CD4-positive, alpha-beta T cell treated with Interleukin-4 for 4 hours (primary cell): ENCODE data around the gene NAA80.

Source experiments
- DNase-seq: peaks from one replicate; pipeline ENCODE4 v3.0.0-alpha.2; 2020

Gene NAA80

GRCh38 chr3:50327943-50328691, 28.9 kb upstream of the NAA80 start, which contains the start of gene TUSC2:
TSS of gene TUSC2 (minus strand) at chr3:50328223. CDS start at chr3:50328099, 124 bp downstream.
- peak; percentile 93 for DNase-seq

DNA sequence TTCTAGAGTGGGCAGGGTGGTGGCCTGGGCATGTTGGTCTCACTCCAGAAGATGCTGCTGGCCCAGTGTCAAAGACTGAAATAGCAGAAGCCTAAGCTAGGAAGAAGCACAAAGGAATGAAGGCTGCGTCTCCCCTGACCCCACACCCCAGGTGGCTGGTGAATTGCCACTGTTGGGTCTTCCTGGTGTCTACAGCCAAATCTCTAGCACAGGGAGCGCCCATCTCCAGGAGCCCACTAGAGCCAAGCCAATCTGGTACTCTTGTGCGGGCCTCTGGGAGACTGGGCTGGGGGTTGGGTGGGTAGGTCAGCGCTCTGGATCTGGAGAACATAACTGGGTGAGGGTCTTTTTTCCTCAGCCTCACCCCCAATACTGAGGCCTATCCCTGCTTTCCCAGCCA, 27.9 kb upstream of the NAA80 start:
- DNase-seq, result no peak

DNA sequence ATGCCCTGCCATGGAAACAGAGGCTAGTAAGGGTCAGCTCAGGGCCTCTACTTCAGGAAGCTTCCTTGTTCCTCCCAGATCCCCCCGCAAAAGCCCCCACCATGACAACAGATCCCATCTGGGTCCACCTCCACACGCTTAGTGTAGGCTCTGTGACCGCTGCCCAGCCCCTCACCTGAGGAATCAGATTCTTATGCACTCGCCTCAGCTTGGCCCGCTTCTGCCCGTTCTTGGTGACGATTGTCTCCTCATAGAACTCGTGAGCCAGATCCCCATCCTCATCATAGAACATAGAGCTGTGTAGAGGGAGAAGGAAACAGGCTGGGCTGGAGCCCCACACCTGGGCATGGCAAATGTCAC, 27.0 kb upstream of the NAA80 start:
- DNase-seq, result no peak

GRCh38 chr3:50325497-50326181, 26.4 kb upstream of the NAA80 start:
- no peak for DNase-seq

- DNase-seq, result no peak
These were observed 25.9 kb upstream of the NAA80 start for GRCh38 chr3:50325113-50325480.

DNA sequence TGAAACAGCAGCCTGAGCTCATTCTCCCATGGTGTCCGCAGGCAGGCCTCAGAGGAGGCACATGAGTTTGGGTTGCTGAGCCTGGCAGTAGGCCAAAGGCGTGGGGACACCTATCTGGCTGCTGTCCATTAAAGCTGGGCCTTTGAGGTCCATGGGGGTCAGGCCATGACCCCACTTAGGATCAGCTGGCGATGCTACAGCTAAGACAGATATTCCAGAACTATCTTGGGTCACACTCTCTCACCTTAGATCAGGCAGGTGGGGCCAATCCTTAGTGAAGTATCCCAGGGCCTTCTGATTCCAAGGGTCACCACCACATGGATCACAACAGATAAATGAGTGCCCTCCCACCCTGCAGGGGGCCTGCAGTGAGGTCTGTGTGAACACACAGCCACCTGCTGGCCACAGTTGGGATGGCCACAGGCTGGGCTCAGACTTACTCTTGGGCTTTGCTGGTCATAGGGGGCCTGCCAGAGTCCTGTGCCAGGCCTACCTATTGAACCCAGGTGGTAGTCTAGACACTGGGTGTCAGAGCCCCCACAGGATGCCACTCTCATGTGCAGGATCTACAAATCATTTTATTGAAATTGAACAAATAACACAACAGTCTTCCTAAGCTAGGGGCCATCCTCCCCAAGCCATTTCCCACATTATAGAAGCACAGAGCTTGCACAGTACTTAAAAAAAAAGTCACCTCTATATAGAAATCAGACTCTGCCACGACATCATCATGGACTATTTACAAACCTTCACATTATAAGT, 25.3 kb upstream of the NAA80 start:
- DNase-seq, result peak; percentile 53

GRCh38 chr3:50323614-50324199, 24.5 kb upstream of the NAA80 start:
- DNase-seq, result no peak

DNA sequence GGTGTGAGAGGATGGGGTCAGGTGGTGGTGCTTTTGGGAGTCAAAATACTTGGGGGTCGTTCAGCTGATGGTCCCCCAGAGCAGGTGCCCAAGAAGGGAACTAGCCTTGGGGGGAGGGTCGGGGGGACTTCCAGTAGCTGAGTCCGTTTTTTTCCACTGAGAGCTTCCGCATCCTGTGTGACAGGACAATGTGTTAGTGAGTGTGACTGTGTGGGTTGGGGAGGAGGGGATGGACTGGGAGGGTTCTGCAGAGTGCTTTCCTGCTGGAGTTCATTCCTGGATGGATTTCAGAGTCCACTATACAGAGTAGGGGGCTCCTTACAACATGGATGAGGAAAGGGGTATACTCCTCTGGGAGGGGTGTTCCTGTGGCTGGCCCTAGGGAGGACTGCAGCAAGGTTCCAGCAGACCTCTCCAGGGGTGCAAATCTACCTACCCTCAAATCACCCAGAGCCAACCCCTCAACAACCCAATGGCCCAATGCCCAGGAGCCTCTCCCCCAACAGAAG, 23.9 kb upstream of the NAA80 start:
- DNase-seq, result no peak

DNA sequence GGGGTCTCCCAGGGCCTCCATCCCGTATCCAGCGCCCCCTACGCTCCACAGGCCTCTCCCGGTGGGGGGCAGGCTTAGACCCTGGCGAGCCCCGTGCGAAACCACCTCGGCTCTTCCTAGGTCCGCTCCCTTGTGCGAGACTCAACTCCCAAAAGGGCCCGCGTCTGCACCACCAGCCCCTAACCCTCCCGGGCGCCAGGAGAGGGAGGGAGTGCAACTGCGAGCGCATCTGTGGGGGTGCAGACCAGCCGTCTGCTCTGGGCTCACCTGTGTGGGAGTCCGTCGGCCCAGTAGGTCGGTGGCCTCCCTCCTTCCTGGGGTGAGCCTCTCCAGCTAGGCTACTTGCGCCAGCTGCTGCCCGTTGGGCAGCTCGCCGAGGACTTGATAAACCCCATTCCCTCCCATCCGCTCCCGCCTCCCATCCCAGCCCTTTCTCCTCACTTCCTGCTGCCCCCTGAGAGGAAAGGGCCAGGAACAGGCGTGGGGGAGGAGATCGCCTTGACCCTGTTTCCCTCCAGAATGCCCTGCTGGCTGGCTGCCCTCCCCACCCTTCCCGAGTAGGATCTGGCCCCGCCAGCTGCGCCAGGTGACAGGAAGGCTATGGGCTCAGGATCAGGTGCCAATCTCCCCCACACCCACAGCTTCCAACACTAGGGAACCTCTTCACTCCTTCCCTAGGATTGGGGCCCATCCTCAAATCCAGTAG, 23.3 kb upstream of the NAA80 start, which contains the start of gene HYAL2:
HYAL2 (minus strand) TSS at position 360 of the 706 bp plus-strand sequence. CDS start 2,256 bp downstream, outside the sequence.
- DNase-seq, result no peak

- no peak for DNase-seq
These were observed 22.8 kb upstream of the NAA80 start for GRCh38 chr3:50322115-50322385.

GRCh38 chr3:50321336-50322114, 22.3 kb upstream of the NAA80 start:
- peak; percentile 76 for DNase-seq

- DNase-seq, result peak; percentile 48
These were observed 21.7 kb upstream of the NAA80 start for GRCh38 chr3:50320853-50321335.

- DNase-seq, result no peak
These were observed 20.9 kb upstream of the NAA80 start for GRCh38 chr3:50319894-50320625.

- no peak for DNase-seq
These were observed 20.1 kb upstream of the NAA80 start for GRCh38 chr3:50319181-50319893.

DNA sequence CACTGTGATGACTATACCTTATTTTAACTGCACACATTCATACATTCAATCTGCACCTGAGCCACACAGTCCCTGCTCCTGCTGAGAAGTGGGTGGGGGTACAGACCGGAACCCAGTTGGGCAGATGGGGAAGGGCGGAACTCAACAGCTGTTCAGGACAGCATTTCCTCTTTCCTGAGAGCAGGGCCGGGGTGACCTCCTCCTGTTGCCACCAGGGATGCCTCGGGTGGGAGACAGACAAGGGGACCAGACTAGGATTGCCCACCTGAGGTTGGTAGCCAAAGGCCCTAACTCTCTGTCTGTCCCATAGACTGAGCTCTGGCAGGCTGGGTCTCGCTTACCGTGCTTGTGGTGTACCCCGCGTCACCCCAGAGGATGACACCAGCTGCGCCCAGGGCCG, 19.4 kb upstream of the NAA80 start:
- no peak for DNase-seq

DNA sequence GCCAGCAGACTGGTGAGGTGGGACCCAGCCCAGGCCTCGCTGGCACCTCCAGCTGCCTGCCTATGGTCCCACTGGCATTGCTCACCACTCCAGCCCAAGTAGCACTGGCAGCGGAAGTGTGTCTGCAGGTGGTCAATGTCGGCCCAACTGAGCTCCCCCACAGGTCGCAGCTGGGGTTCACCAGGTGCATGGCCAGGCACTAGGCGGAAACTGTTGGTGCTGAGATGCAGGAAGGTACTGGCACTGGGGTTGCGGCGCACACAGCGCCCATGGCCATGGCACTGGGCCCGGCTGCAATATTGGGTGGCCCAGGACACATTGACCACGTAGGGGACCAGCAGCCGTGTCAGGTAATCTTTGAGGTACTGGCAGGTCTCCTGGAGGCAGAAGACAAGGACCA, 19.0 kb upstream of the NAA80 start:
- DNase-seq, result no peak

- DNase-seq, result no peak
These were observed 18.1 kb upstream of the NAA80 start for GRCh38 chr3:50317300-50317699.

- peak; percentile 86 for DNase-seq
These were observed 17.5 kb upstream of the NAA80 start for GRCh38 chr3:50316657-50317242.

DNA sequence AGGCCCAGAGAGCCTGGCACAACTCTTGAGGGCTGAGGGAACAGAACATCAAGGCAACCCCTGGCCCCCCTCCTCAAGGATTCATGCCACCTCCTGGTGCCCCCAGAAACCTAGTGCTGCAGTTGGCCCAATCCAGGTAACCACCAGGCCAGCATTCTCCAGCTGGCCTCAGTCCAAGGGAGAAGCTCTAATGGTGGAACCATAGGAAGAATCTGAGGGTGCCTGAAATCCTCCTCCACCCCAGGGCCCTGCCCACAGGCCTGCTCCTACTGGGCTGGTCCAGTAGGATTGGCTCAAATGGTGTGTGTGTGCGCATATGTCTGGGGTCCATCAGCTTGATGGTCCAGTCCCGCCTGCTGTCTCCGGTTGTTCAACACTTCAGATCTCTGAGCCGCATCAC, 15.6 kb upstream of the NAA80 start:
- no peak for DNase-seq

- no peak for DNase-seq
These were observed 15.1 kb upstream of the NAA80 start for GRCh38 chr3:50314342-50314741.
